ENCODE results near the gene GPRC5B.

GPRC5B gene

DNA sequence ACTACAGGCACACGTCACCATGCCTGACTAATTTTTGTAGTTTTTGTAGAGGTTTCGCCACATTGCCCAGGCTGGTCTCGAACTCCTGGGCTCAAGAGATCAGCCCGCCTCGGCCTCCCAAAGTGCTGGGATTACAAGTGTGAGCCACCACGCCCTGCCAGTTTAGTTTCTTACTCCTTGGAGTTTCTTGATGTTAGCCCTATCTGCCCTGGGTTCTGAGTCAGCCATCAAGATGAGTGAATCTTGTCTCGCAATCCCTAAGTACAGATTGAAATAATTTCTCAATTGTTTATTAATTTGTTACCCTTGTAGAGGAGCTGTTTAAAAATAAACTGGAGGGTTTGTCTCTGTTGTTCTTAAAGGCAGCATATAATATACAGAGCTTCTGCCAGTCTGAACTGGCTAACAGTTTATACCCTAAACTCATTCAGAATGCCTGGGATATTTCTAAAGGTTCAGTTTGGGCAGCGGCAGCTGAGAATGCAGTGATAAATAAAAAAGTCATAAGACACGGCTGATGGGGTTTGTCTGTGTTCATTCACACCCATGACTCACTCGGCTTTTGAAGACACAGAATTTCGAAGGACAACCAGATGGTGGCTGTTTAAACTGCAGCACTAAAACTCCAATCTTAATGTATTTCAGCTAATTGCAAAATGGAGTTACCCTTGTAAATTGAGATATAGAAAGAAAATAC, 39.6 kb downstream of the GPRC5B start:
- DNase-seq (ENCODE audit: low read depth, low spot score) = no peak

DNA sequence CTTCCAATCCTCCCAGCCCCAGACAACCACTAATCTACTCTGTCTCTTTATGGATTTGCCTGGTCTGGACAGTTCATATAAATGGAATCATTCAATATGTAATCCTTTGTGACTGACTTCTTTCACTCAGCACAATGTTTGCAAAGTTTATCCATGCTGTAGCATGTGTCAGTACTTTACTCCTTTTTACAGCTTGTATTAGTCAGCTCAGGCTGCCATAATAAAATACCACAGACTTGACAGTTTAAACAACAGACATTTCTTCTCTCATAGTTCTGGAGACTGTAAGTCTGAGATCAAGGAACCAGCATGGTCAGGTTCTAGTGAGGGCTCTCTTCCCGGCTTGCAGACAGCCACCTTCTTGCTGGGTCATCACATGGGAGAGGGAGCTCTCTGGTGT, 41.3 kb downstream of the GPRC5B start:
- no peak for DNase-seq (ENCODE audit: low read depth, low spot score)

DNA sequence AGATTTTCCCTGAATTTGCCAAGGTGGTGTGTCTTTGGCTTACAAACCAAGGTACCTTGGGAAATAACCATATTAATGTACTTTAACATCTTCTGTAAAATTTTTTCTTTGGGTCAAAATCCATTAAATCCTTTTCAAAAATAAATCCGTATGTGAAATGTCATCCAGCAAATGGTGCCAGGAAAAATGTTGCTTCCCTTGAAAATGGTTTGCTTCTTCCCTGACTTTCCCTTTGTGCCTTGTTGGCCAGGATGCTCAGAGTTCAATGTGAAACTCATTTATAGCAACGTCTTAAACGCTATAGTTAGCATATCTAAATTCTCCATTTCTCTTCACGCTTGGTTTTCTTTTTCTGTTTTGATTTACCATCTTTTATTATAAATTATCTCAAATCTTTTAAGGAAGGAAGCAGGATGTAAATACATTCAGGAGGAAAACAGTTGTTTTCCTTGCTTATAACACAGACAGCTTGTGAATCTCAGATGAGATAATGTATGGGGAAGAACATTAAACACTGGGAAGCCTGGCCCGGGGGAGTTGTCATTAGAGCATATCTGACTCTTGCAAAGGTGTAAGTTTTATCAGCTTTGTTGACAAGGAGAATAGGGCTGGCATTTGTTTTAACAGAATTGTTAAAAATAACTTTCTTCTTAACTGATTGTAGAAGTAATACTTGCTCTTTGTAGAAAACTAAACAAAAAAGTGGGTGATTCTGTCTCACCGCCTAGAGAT, 42.1 kb downstream of the GPRC5B start:
- DNase-seq (ENCODE audit: low read depth, low spot score) = no peak

DNA sequence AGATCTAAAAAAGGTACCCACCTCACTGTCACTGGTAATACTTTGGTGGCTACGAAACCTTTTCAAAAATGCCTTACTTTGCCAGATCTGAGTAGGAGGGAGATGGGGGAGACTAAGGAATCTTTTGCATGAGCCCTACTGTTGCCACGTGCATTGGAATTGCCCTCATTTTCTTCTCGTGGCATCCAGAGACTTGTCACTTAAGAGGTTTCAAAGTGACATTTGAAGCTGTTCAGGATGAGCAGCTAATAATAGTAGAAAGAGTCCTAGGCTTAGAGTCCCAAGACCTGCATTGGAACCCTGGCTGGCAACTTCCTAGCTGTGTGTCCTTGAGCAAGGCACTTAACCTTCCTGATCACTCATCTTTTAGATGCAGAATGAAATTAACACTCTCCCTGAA, 43.5 kb downstream of the GPRC5B start:
- DNase-seq (ENCODE audit: low read depth, low spot score) = no peak

DNA sequence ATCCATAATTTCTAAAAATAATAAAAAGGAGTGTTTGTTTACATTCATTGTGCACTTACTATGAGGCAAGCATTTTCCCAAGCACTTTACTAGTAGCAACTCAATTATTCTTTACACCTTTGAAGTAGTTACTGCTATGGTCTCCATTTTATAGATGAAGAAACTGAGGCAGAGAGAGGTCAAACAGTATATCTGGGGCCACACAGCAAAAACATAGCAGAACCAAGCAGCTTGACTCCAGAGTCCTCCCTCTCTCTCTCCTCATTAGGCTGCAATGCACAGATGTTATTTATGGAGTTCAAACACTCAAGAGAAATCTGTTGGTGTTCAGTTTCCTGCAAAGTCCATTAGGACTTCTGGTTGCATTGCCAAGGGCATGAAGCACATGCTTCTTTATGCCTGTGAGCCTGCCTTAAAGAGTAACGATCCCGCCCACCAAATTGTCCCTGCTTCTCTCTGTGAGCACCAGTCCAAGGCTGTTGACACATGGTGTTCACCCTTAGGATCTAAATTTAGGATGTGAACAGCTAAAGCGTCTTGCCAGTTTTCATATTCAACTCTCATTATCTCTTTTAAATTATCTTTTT, 44.0 kb downstream of the GPRC5B start:
- no peak for DNase-seq (ENCODE audit: low read depth, low spot score)

DNA sequence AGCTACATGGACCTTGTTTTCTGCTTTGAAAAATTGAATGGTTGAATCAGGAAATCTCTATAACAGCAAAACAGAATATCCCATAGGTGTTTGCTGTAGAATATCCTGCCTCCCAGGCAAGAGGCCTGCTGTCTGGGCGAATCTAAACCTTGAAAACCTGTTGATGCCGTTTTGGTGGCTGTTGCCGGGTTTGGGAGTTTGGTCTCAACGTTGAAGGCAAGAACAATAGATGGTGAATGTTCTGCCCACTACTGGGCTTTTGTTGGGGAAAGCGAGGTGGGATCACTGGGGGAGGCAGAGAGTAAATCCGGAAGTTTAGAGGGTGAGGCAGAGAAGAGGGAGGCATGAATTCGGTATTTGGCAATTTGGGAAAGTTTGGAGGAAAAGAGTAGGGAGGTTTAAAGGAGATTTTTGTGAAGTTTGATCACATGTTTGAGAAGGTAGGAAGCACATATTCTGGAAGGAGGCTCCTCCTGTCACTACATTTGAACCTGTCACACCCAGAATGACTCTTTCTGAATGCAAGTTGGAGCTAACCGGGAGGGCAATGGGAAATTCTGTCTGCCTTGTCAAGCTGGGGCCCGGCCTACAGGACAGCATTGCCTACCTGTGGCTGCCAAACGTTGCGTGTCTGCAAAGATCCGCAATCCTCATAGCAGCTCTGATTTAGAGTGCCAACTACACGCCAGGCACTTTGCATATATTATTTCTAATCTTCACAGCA, 46.5 kb downstream of the GPRC5B start:
- no peak for DNase-seq (ENCODE audit: low read depth, low spot score)

DNA sequence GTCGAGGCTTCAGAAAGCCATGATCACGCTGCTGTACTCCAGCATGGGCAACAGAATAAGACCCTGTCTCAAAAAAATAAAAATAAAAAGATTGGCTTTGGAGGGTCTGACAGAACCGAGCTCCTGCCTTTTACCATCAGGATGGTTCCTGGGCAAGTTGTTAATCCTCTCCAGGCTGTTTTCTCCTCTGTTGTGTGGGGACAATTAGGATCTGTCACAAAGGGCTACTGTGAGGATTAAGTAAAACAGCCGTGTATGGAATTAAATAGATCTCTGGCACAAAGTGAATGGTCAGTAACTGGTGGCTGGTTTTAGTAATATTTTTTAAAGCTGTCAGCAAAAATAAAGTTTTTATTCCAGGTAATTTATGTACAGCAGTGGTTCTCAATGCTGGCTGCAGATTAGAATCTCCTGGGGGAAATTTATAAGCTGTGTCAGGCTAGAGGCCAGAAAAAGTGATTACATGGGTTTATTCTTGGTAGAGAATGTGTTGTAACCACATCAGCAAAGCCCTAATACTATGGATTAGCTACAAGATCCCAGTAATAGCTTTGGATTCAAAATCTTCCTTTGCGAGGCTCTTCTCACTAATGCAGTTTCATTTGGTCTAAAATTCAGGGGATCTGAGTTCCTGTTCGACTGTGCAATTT, 47.2 kb downstream of the GPRC5B start:
- no peak for DNase-seq (ENCODE audit: low read depth, low spot score)

DNA sequence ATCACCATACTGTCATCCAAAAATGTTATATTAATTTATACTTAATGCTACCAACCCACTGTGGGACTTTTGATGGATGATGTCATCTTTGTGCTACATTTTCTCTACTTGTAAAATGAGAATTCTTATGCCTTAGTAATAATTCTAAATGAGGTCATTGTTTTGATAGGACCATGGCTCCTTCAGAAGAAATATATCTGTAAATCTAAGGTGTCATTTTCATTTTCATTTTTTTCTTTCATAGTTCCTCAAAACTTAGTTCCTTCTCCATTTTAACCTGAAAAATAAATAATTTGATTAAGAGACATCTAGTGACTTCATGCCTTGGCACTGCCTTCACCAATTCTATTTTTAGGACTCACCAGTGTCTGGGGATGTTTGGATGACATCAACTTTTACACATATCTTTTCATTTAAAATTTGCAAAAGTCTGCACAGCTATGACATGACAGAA, 48.7 kb downstream of the GPRC5B start:
- no peak for DNase-seq (ENCODE audit: low read depth, low spot score)

DNA sequence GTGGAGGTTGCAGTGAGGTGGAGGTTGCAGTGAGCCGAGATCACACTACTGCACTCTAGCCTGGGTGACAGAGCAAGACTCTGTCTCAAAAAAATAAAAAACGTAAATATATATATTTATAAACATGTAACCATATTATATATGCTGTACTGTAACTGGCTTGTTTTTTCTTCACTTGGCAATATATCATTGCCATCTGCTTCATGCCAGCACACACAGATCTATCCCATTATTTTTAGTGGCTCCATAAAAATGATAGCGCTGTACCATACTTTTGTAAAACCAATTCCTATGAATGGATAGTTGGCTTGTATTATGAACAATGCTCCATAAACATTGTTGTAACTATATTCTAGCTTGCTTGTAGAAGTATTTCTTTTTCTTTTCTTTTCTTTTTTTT, 49.5 kb downstream of the GPRC5B start:
- no peak for DNase-seq (ENCODE audit: low read depth, low spot score)

DNA sequence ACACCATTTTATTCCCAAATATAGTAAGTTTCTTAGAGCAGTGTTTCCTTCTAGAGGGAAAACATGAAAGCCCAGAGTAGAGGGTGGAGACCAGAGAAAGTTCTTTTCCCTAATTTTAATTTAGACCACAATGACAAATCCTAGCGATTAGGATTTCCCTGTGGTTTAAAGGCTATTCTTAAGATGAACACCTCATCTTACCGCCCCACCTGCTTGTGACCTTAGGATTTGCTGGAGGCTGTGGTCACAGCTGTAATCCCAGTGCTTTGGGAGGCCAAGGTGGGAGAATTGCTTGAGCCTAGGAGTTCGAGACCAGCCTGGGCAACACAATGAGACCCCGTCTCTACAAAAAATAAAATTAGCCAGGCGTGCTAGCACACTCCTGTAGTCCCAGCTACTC, 51.1 kb downstream of the GPRC5B start:
- DNase-seq (ENCODE audit: low read depth, low spot score) = no peak

DNA sequence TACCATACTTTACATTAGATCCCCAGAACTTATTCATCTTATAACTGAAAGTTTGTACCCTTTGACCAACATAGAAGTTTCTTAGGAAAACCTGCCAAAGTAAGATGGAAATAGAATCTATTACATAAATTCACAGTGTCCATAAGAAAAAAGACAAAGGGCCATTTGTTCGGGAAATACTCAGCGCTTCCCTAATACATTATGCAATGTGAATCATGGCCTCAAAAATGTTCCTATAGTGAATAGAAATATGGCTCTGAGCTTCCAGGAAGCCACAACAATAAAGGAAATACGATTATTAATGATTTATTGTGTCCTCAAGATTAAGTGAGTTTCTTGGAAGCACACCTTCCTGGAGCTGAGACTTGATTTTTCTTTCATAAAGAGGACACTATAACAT, 51.5 kb downstream of the GPRC5B start:
- DNase-seq (ENCODE audit: low read depth, low spot score) = no peak

DNA sequence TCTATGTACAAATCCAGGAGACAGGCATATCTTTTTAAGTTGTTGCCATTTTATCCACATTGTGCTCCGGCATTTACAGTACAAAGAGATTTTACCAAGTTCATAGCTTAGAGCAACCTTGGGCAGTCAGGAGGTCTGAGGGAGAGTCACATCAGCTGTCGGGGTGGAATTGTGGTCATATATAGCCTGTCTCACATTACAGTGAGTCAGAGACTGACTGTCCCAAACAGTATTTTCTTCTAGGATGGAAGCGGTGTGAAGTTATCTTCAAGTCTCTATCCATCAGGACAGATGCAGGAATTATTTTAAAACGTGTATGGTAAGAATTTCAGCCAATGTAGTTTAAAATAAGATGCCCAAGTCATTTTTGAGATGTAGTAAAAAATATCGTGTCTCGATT, 53.0 kb downstream of the GPRC5B start:
- no peak for DNase-seq (ENCODE audit: low read depth, low spot score)

DNA sequence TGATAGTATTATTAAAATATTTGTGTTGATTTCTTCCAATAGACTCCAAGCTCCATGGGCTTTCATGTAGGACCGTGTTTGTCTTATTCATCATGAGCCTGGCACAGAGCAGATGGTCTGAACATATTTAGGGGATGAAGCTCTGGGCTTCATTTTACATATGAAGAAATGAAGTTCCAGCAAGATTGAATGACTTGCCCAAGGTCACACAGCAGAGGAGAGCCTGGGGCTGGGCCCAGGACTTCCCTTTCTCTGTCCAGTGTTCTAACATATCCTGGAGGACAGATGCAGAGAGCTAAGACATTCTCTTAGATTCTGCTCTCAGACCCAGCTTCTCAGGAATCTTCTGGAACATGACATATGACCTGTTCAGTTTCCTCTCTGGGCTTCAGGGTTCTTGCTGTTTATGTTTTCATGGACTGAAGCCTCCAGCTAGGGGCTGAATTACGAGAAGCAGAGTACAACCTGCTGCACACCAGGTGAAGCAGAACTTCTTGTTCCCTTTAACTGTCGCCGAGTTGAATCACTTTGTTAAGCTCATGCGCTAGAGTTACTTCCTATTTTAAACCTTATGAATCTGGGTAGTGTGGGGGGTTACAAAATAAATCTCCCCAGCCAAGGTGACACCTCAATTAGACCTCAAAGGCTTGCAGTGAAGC, 53.6 kb downstream of the GPRC5B start:
- DNase-seq (ENCODE audit: low read depth, low spot score) = no peak

DNA sequence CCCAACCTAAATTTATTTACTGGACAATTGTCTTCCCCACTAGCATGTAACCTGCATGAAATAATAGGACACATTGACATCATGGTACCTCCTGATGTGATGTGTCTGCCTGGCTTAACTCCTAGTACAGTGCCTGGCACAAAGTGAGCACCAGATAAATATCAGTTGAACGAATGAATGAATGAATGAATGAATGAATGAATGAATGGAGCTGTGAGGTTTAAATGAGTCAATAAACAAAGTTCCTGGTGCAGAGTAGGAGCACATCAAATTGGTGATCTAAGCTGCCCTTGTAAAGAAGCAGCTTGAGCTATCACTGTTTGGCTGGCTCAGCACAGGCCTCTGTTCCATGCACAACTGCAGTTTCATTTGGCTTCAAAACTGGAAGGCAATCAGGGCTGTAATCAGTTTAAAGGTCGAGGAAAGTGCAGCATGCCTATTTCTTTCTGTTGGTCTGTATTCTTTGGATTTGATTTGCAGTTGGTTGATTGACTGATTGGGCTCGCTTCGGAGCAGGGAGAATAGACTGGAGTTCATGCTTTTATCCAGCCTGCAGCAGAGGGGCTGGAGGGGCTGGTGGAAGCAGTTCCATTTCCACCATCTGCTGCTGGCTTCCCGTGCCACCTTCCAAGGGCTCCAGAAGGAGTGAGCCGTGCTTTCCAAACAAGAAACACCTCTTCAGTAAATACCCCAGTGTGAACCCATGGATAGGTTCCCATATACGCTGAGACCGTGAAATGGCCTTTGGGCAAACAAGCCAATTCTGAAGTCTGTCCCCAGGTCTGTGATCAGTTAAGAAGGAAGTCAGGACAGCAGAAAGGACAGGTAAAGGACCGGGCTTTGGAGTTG, 54.6 kb downstream of the GPRC5B start:
- DNase-seq (ENCODE audit: low read depth, low spot score) = no peak

DNA sequence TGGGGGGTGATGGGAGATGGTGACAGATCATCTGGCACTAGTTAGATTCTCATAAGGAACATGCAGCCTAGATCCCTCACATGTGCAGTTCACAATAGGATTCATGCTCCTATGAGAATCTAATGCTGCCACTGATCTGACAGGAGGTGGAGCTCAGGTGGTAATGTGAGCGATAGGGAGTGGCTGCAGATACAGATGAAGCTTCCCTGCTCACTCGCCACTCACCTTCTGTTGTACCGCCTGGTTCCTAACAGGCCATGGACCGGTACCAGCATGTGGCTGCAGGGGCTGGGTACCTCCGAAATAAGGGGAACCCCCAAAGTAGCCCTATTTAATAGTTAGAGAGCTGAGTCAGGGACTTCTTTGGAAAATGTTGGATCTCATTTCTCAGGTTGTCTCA, 60.4 kb downstream of the GPRC5B start:
- no peak for DNase-seq (ENCODE audit: low read depth, low spot score)

DNA sequence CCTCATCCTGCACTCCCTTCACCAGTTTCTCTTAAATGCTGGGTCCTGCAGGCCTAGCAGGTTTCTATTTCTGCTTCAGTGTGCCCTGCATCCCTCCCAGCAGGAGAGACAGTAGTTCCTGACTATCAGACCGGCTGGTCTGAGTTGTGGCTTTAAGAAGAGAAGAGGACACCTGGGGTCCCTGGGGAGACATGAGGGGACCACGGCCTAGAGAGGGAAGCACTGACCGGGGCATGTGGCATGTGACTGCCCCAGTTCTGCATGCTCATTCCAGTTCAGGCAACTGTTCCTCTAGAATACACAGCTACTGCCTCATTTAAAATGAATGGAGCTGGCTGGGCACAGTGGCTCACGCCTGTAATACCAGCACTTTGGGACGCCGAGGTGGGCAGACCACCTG, 61.3 kb downstream of the GPRC5B start:
- no peak for DNase-seq (ENCODE audit: low read depth, low spot score)

DNA sequence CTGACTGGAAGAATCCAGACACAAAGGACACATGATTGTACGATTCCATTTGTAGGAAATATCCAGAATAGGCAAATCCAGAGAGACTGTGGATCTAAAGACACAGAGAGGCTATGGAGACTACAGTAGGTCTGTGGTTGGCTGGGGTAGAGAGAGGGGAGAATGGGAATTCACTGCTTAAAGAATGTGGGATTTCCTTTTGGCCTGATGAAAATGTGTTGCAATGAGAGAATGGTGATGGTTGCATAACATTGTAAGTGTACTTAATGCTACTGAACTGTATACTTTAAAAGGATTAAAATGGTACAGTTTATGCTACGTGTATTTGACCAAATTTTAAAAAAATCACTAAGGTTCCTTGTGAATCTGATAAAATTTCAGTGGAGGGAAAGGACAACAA, 62.1 kb downstream of the GPRC5B start:
- no peak for DNase-seq (ENCODE audit: low read depth, low spot score)

DNA sequence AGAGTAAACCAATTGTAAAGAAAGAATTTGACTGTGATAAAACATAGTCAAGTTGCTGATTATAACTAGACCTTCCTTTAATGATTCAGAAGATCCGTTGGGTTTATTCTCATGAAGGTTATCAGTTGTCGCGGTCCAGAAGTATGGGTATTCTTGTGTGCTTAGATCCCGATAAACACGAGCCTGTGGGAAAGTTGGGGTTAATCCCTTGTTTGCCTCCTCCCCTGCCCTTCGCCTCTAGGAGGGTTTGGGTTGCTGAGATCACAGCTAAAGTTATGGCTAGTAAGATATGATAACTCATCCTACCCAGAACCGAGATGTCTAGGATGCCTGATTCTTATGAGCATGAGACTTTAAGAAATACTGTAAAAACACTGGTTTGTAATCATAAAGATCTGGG, 66.8 kb downstream of the GPRC5B start:
- DNase-seq (ENCODE audit: low read depth, low spot score) = no peak

DNA sequence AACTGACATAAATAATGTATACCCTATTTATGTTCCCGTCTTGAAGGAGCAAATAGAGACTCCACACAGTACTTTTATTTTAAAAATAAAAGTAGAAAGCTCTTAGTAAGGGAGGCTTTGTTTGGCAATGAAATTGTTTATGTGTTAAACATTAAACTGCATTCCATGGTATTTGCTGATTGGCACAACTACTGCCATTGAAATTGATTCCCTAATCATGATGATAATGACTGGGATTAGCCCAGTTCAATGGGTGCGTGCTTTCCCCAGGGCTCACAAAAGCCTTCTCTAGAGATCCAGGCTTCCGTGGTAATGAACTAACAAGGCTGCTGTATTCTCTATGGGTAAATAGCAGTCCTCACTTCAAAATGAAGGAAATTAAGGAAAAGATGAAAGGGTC, 67.5 kb downstream of the GPRC5B start:
- DNase-seq (ENCODE audit: low read depth, low spot score) = no peak

DNA sequence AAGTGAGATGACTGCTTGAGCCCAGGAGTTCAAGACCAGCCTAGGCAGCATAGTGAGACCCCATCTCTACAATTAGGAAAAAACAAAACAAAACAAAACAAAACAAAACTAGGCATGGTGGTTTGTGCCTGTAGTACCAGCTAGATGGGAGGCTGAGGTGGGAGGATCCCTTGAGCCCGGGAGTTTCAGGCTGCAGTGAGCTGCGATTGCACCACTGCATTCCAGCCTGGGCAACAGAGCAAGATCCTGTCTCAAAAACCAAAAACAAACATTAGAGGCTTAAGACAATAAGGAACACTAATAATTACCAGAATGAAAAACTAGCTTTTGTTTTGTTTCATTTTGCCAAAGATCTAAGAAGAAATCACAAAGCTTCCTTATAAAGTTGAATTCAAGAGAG, 69.2 kb downstream of the GPRC5B start:
- DNase-seq (ENCODE audit: low read depth, low spot score) = no peak
